RPMI7951 (cell line): Measurements from ENCODE around the gene LNPEP. TPM values are rescaled to one million over a fixed set of nuclear protein-coding genes. Genes with fewer than 3 reads are reported as not detected.

Experiments used
- DNase-seq: peaks from one replicate; pipeline ENCODE4 v3.0.0-alpha.2; 2012; ENCODE audit warnings: low read depth
- total RNA-seq: library from RNA; depleted of rRNA; stranded (reverse); fragments of >200 nt; shearing (Covaris generic); gene quantifications from 2 replicates; pipeline ENCODE4 v1.2.3, GENCODE V29; 2014

The LNPEP gene
- total RNA-seq, 1 experiment from 2014 or later: 22.3 TPM

DNA sequence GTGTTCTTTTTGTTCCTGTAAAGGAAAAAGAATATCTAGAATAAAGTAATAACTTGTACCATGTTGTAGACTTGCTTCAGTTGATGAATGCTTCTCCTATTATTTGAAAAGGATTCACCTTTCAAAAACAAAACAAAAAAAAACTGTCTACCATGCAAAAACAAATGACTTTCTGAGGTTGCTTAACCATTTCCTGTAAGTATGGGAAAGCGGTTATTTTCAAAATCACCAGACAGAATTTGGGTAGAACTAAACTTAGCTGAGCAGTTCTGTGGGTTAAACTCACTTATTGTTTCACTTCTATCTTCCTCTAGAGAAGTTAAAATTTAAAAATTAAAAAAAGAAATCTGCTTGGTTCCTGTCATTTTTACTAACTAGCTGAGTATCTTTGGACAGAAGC is 25.2 kb downstream of the LNPEP start:
- DNase-seq: peak; percentile 7

DNA sequence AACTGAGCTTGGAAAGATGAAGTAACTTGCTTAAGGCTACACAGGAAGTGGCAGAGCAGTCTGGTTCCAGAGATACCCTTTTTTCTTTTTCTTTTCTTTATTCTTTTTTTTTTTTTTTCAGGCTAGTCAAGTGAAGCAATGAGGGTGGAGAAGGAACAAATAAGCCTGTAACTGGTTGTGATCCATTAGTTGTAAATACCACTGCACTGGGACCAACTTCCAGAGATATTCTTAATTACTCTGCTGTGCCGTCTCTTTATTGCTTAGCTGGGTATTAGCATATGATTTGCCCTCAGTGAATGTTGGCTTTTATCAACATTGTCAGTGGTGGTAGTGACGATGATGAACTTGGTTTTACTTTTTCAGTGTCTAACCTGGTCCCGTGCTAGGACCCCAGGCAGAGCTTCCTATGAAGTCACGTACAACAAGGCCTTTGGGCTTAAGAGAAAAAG is 26.7 kb downstream of the LNPEP start:
- peak; percentile 18 for DNase-seq

- DNase-seq: peak; percentile 81
Observed at GRCh38 chr5:96963267-96963666, 27.4 kb downstream of the LNPEP start.

DNA sequence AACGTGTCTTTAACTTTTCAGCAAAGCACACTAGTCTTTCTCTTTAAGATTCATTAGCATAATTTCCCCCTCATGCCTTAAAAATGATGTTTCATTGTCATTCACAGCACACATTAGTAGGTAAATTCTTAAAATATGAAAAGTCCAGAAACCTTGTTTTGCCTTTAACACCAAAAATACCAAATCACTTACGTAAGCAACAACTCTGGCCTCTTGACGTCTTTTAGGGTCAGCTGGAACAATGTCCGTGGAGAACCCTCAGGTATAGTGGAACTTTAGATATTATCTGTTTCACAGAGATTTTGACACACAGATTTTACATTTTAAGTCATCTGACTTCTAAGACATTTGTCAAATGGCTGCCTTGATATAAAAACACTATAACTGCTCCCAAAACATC is 30.9 kb downstream of the LNPEP start:
- DNase-seq: no peak

GRCh38 chr5:96967400-96967799 is 31.5 kb downstream of the LNPEP start:
- peak; percentile 4 for DNase-seq

- DNase-seq: peak; percentile 78
Observed at GRCh38 chr5:96968074-96968473, 32.2 kb downstream of the LNPEP start.

GRCh38 chr5:96968614-96969013 is 32.7 kb downstream of the LNPEP start:
- DNase-seq: peak; percentile 11

DNA sequence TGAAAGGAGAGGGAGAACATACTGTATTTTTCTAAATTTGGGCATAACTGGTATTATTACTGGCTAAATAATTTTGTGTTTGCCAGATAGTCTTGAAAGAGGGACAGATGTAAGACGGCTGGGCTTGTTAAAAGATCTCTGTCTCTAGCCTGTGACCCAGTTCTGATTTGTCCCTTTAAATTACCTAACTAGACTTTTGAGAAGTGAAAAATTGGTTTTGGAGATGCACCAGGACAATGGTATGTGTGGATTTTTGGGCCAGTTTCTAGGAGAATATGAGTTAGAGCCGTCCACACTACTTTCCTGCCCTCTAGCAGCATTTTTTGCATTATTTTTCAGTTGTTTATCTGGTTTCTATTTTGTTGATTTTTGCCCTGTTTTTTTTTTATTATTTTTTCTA is 33.5 kb downstream of the LNPEP start:
- no peak for DNase-seq

GRCh38 chr5:96972599-96973334 is 36.9 kb downstream of the LNPEP start:
- DNase-seq: no peak

- DNase-seq: no peak
Observed at GRCh38 chr5:96973532-96974401, 37.9 kb downstream of the LNPEP start.

- peak; percentile 26 for DNase-seq
Observed at GRCh38 chr5:96975656-96976055, 39.8 kb downstream of the LNPEP start.

GRCh38 chr5:96977228-96977627 is 41.3 kb downstream of the LNPEP start:
- no peak for DNase-seq

- peak; percentile 80 for DNase-seq
Observed at GRCh38 chr5:96978812-96979449, 43.1 kb downstream of the LNPEP start.

DNA sequence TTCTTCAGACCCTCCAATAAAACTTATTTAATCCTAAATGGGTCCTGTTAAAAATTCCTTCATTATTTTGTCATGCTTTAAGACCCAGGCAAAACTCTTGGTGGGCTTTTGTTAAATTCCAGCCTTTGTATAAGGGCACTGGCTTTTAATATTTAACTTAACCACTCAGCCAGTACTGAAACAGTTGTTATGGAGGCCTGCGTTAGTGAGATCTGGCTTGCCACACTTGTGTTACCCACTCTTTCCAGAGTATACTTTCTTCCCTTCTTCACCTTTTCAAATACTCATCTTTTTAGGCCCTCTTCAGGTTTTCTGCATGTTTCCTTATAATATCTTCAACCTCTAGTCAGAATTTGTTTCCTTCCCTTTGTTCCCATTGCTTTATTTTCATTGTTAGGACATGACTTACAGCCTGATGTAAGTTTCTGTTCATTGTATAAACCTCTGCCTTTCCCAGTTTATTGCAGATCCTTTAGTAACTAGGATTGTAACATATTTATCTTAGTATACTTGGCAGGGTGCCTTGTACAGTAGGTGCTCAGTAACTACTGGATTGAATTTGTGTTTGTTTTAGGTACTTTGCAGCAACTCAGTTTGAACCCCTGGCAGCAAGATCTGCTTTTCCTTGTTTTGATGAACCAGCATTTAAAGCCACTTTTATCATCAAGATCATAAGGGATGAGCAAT is 48.8 kb downstream of the LNPEP start:
- DNase-seq: no peak

- no peak for DNase-seq
Observed at GRCh38 chr5:96986450-96986849, 50.6 kb downstream of the LNPEP start.

GRCh38 chr5:96990102-96990501 is 54.2 kb downstream of the LNPEP start:
- DNase-seq: no peak

DNA sequence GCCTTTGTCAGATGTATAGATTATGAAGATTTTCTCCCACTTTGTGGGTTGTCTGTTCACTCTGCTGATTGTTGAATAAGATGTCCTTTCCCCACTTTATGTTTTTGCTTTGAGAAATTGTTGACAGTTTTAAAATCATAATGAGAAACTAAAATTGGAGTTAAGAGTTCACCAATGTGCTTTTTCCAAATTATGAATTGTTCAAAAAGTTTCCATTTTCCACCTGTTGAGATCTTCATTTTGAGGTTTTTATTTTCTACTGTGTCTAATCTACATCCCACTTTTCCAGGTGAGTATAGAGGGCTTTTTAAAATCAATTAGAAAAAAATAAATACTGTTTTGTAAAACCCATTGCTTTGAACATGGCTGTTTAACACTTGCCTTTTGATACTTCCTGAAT is 55.8 kb downstream of the LNPEP start:
- DNase-seq: no peak

- DNase-seq: no peak
Observed at GRCh38 chr5:96993760-96994159, 57.9 kb downstream of the LNPEP start.

- no peak for DNase-seq
Observed at GRCh38 chr5:96994493-96994892, 58.6 kb downstream of the LNPEP start.

DNA sequence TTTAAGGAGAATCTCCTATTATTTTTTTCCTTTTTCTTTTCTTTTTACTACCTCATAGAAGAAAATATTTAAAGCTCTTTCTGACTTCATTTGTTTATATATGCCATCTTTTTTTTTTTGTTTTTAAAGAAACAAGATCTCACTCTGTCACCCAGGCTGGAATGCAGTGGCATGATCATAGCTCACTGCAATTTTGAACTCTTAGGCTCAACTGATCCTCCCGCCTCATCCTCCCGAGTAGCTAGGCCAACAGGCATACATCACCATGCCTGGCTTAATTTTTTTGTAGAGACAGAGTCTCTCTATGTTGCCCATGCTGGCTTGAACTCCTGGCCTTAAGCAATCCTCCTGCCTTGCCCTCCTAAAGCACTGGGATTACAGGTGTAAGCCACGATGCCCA is 59.5 kb downstream of the LNPEP start:
- DNase-seq: no peak

DNA sequence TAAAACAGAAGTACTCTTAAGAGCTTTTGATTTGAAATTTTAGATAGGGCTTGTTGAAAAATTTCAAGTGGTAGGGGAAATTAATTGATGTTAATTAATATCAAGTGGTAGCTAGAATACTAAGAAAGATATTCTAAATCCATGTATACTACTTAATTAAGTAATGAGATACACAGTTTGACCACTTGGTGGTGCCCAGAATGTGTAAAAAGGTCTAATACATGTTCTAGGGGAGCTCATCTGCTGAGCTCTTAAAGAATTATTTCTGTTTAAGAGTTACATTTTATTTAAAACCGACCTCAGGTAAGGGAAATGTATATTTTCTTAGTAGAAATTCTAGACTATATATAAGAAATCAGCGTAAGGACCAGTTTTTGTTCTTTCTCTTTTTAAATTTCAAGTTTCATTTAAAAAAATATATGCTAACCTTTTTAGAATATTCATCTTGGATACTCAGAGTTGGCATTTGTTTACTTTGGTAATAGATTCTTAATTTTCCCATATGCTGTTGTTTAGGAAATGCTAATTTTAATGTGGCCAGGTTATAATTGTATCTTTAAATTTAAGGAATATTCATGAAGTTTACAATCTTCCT is 61.5 kb downstream of the LNPEP start:
- peak; percentile 44 for DNase-seq
